ENCODE data around the gene LIX1L. TPM values are rescaled to one million over a fixed set of nuclear protein-coding genes. Genes with fewer than 3 reads are reported as not detected.
"Not testable (repeated sequence)": the region's sequence is repeated elsewhere in the genome, so short reads cannot be mapped to it uniquely, and the experiment has no call there.

The LIX1L gene
- total RNA-seq, 1 donor from 2014 or later = 27.6 TPM

GRCh38 chr1:145927916-145928643 lies 29.7 kb downstream of the LIX1L start:
- Mint-ChIP-seq H3K27me3 (ENCODE audit: low read depth) (no peaks in the 10 kb centered on the region), H3K9me3 (no peaks in the 10 kb centered on the region), H3K36me3 (peaks cover 10% of the 10 kb centered on the region), H3K27ac (no peak overlapping the region), H3K4me1 (peaks cover 3% of the 10 kb centered on the region), H3K4me3 (no peak overlapping the region)
- DNase-seq (ENCODE audit: low spot score in 2 of 2, unreplicated experiment in 2 of 2) = no peak
- TF ChIP-seq, protein P1, sequence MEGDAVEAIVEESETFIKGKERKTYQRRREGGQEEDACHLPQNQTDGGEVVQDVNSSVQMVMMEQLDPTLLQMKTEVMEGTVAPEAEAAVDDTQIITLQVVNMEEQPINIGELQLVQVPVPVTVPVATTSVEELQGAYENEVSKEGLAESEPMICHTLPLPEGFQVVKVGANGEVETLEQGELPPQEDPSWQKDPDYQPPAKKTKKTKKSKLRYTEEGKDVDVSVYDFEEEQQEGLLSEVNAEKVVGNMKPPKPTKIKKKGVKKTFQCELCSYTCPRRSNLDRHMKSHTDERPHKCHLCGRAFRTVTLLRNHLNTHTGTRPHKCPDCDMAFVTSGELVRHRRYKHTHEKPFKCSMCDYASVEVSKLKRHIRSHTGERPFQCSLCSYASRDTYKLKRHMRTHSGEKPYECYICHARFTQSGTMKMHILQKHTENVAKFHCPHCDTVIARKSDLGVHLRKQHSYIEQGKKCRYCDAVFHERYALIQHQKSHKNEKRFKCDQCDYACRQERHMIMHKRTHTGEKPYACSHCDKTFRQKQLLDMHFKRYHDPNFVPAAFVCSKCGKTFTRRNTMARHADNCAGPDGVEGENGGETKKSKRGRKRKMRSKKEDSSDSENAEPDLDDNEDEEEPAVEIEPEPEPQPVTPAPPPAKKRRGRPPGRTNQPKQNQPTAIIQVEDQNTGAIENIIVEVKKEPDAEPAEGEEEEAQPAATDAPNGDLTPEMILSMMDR (IDR thresholded peaks at IDR 0.05; ENCODE audit: unreplicated experiment) = no peak

GRCh38 chr1:145927063-145927886 lies 30.5 kb downstream of the LIX1L start, which contains the start of gene RBM8A:
Gene RBM8A (minus strand): TSS chr1:145927484. CDS start chr1:145927426, 58 bp downstream.
- no peaks in the 10 kb centered on the region for H3K27me3 Mint-ChIP-seq (ENCODE audit: low read depth)
- peaks cover 3% of the 10 kb centered on the region for H3K4me1 Mint-ChIP-seq
- peaks cover 11% of the 10 kb centered on the region for H3K36me3 Mint-ChIP-seq
- no peak within 1 kb of the TSS for H3K27ac Mint-ChIP-seq
- peak; percentile 67 to 83 for DNase-seq (ENCODE audit: low spot score in 2 of 2, unreplicated experiment in 2 of 2)
- H3K4me3 Mint-ChIP-seq = no peak within 1 kb of the TSS
- no peaks in the 10 kb centered on the region for H3K9me3 Mint-ChIP-seq
- TF ChIP-seq, protein P1 (IDR thresholded peaks at IDR 0.05; ENCODE audit: unreplicated experiment) = peak; percentile 51

DNA sequence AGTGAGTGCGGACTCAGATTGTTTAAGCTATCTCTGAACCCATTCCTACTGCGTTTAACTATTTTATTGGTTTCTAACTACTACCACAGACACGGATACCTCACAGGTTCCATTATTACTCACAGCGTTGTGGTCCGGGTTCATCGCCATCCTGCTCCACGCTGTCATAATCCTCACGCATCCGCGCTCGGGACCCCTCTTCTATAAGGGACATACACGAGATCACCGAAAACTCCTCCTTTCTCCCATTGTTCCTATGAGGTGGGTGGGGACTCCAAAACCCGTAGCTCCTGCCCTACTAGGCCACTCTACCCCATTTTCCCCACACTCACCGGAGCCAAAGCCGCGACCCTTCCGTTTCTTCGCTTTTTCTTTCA lies 31.1 kb downstream of the LIX1L start:
- Mint-ChIP-seq H3K27me3 (ENCODE audit: low read depth) (no peaks in the 10 kb centered on the region), H3K4me3 (no peak overlapping the region), H3K4me1 (peaks cover 3% of the 10 kb centered on the region), H3K36me3 (peaks cover 11% of the 10 kb centered on the region), H3K9me3 (no peaks in the 10 kb centered on the region), H3K27ac (no peak overlapping the region)
- no peak for DNase-seq (ENCODE audit: low spot score in 2 of 2, unreplicated experiment in 2 of 2)
- TF ChIP-seq, protein P1 (IDR thresholded peaks at IDR 0.05; ENCODE audit: unreplicated experiment) = no peak

GRCh38 chr1:145922266-145922665 lies 35.6 kb downstream of the LIX1L start:
- TF ChIP-seq, protein P1 (IDR thresholded peaks at IDR 0.05; ENCODE audit: unreplicated experiment) = no peak
- peaks cover 8% of the 10 kb centered on the region for H3K36me3 Mint-ChIP-seq
- H3K27me3 Mint-ChIP-seq (ENCODE audit: low read depth) = no peaks in the 10 kb centered on the region
- H3K27ac Mint-ChIP-seq = no peak overlapping the region
- no peak overlapping the region for H3K4me3 Mint-ChIP-seq
- no peaks in the 10 kb centered on the region for H3K9me3 Mint-ChIP-seq
- no peak for DNase-seq (ENCODE audit: low spot score in 2 of 2, unreplicated experiment in 2 of 2)
- peaks cover 21% of the 10 kb centered on the region for H3K4me1 Mint-ChIP-seq

- not testable (repeated sequence) for H3K9me3 Mint-ChIP-seq; DNase-seq (ENCODE audit: low spot score in 2 of 2, unreplicated experiment in 2 of 2); H3K27me3 Mint-ChIP-seq (ENCODE audit: low read depth); H3K36me3 Mint-ChIP-seq; H3K27ac Mint-ChIP-seq
- Mint-ChIP-seq H3K4me1 (peaks cover 25% of the 10 kb centered on the region), H3K4me3 (peak overlapping the region; percentile 91)
Observed at GRCh38 chr1:145920297-145920696, 37.5 kb downstream of the LIX1L start.

Measured in mesothelial cell of epicardium (in vitro differentiated cells).